ENCODE measurements around the gene SLC39A11. TPM values are rescaled to one million over a fixed set of nuclear protein-coding genes. Genes with fewer than 3 reads are reported as not detected.
A peak's percentile ranks its signal among the peaks of the same experiment; 100 is the strongest.

SLC39A11 gene
- polyA plus RNA-seq, 3 donors, result 16.6 to 27.9 (median 26.6) TPM

- Histone ChIP-seq H4K20me1 (ENCODE audit: insufficient read depth, low read length) (no peaks in the 10 kb centered on the region), H3K4me3 (replicated peaks in 1 of 3; ENCODE audit: low read depth in 2 of 3, low read length in 3 of 3) (no peak overlapping the region), H3K27ac (ENCODE audit: low read depth in 1 of 2, low read length in 2 of 2) (peak overlapping the region in 1 of 2 donors; percentile 14), H2AFZ (ENCODE audit: insufficient read depth, low read depth, low read length, poor library complexity, severe bottlenecking) (no peak overlapping the region), H3K36me3 (replicated peaks in 1 of 2; ENCODE audit: control insufficient read depth in 1 of 2, insufficient read depth in 2 of 2, low read length in 2 of 2) (peaks cover 28 to 42% of the 10 kb centered on the region in 2 donors), H3K27me3 (ENCODE audit: control insufficient read depth in 2 of 2, insufficient read depth in 2 of 2, low read length in 2 of 2) (no peaks in the 10 kb centered on the region), H3K4me2 (replicated peaks; ENCODE audit: extremely low read depth, low read length, poor library complexity, severe bottlenecking) (no peak overlapping the region), H3K9me3 (replicated peaks in 1 of 2; ENCODE audit: control insufficient read depth in 1 of 2, insufficient read depth in 1 of 2, low read length in 2 of 2) (no peaks in the 10 kb centered on the region), H3K4me1 (ENCODE audit: control insufficient read depth in 1 of 2, insufficient read depth in 2 of 2, low read length in 2 of 2) (no peaks in the 10 kb centered on the region), H3K79me2 (ENCODE audit: insufficient read depth, low read length) (no peaks in the 10 kb centered on the region), H3K9ac (ENCODE audit: insufficient read depth, low read length, poor library complexity, severe bottlenecking) (no peak overlapping the region)
- no peak for TF ChIP-seq CTCF (IDR thresholded peaks at IDR 0.05)
- Mint-ChIP-seq H3K4me1 (no peaks in the 10 kb centered on the region), H3K27me3 (ENCODE audit: low read depth in 3 of 3) (no peaks in the 10 kb centered on the region), H3K27ac (peak overlapping the region in 1 of 7 donors; percentile 5), H3K9me3 (no peaks in the 10 kb centered on the region), H3K36me3 (peaks cover 45 to 58% of the 10 kb centered on the region in 2 donors), H3K4me3 (no peak overlapping the region)
- no CpG with 5 or more reads among the region's 3 CpGs for WGBS (ENCODE audit: insufficient coverage)
- intact Hi-C loops (cut with micrococcal nuclease), result no loop called here
- no peak for DNase-seq
Observed at GRCh38 chr17:72906306-72906705, 186.2 kb downstream of the SLC39A11 start.

- Histone ChIP-seq H3K27ac (ENCODE audit: low read depth in 1 of 2, low read length in 2 of 2) (no peak overlapping the region), H3K9me3 (replicated peaks in 1 of 2; ENCODE audit: control insufficient read depth in 1 of 2, insufficient read depth in 1 of 2, low read length in 2 of 2) (no peaks in the 10 kb centered on the region), H3K4me3 (replicated peaks in 1 of 3; ENCODE audit: low read depth in 2 of 3, low read length in 3 of 3) (no peak overlapping the region), H2AFZ (ENCODE audit: insufficient read depth, low read depth, low read length, poor library complexity, severe bottlenecking) (no peak overlapping the region), H3K36me3 (replicated peaks in 1 of 2; ENCODE audit: control insufficient read depth in 1 of 2, insufficient read depth in 2 of 2, low read length in 2 of 2) (peaks cover 20 to 49% of the 10 kb centered on the region in 2 donors), H3K4me1 (ENCODE audit: control insufficient read depth in 1 of 2, insufficient read depth in 2 of 2, low read length in 2 of 2) (no peaks in the 10 kb centered on the region), H3K9ac (ENCODE audit: insufficient read depth, low read length, poor library complexity, severe bottlenecking) (no peak overlapping the region), H3K27me3 (ENCODE audit: control insufficient read depth in 2 of 2, insufficient read depth in 2 of 2, low read length in 2 of 2) (no peaks in the 10 kb centered on the region), H3K4me2 (replicated peaks; ENCODE audit: extremely low read depth, low read length, poor library complexity, severe bottlenecking) (no peak overlapping the region), H4K20me1 (ENCODE audit: insufficient read depth, low read length) (no peaks in the 10 kb centered on the region), H3K79me2 (ENCODE audit: insufficient read depth, low read length) (no peaks in the 10 kb centered on the region)
- H3K36me3 Mint-ChIP-seq, result peaks cover 50 to 52% of the 10 kb centered on the region in 2 donors
- intact Hi-C loops (cut with micrococcal nuclease), result no loop called here
- TF ChIP-seq CTCF (IDR thresholded peaks at IDR 0.05), result no peak
- WGBS (ENCODE audit: insufficient coverage), result 100% methylated on average over 3 of the region's 4 CpGs
- no peaks in the 10 kb centered on the region for H3K4me1 Mint-ChIP-seq
- peak overlapping the region in 2 of 7 donors; percentile 8 to 34 for H3K27ac Mint-ChIP-seq
- DNase-seq, result no peak
- H3K4me3 Mint-ChIP-seq, result no peak overlapping the region
- no peaks in the 10 kb centered on the region for H3K9me3 Mint-ChIP-seq
- H3K27me3 Mint-ChIP-seq (ENCODE audit: low read depth in 3 of 3), result no peaks in the 10 kb centered on the region
Observed at GRCh38 chr17:72903522-72903921, 189.0 kb downstream of the SLC39A11 start.
